ENCODE data around the gene EGLN3. TPM values are rescaled to one million over a fixed set of nuclear protein-coding genes. Genes with fewer than 3 reads are reported as not detected.

Gene EGLN3
- total and polyA plus RNA-seq, 2 donors from 2014 or later = 19.6 to 22.5 TPM

GRCh38 chr14:33936391-33936790 is 14.5 kb downstream of the EGLN3 start:
- intact Hi-C loops (cut with DNase I) = no loop called here

GRCh38 chr14:33934938-33935337 is 15.9 kb downstream of the EGLN3 start:
- intact Hi-C loops (cut with DNase I) = no loop called here
- Histone ChIP-seq H3K4me1 (ENCODE audit: control insufficient read depth in 2 of 3, insufficient read depth in 2 of 3, low read depth in 1 of 3, low read length in 3 of 3) (peaks cover 5 to 10% (median 7%) of the 10 kb centered on the region in 3 donors), H3K27ac (ENCODE audit: low read depth in 2 of 2, low read length in 2 of 2) (no peak overlapping the region), H3K27me3 (ENCODE audit: control insufficient read depth, insufficient read depth, low read length) (no peaks in the 10 kb centered on the region), H3K9ac (ENCODE audit: low read length in 3 of 3) (no peak overlapping the region), H3K36me3 (ENCODE audit: control insufficient read depth in 2 of 3, insufficient read depth in 3 of 3, low read length in 3 of 3) (no peaks in the 10 kb centered on the region), H3K9me3 (ENCODE audit: control insufficient read depth in 2 of 3, insufficient read depth in 1 of 3, low read length in 3 of 3) (no peaks in the 10 kb centered on the region), H3K4me3 (ENCODE audit: low read length in 3 of 3) (no peak overlapping the region)
- DNase-seq = no peak
- no peak for TF ChIP-seq CTCF (IDR thresholded peaks at IDR 0.05; ENCODE audit: borderline replicate concordance, extremely low read depth, insufficient read depth)
- no peak for FAIRE-seq

More at GRCh38 chr14:33936391-33936790, 14.5 kb downstream of the EGLN3 start:
- no peak for DNase-seq
- Histone ChIP-seq H3K9me3 (ENCODE audit: control insufficient read depth in 2 of 3, insufficient read depth in 1 of 3, low read length in 3 of 3) (no peaks in the 10 kb centered on the region), H3K27ac (ENCODE audit: low read depth in 2 of 2, low read length in 2 of 2) (no peak overlapping the region), H3K4me1 (ENCODE audit: control insufficient read depth in 2 of 3, insufficient read depth in 2 of 3, low read depth in 1 of 3, low read length in 3 of 3) (peaks cover 5 to 10% (median 7%) of the 10 kb centered on the region in 3 donors), H3K4me3 (ENCODE audit: low read length in 3 of 3) (no peak overlapping the region), H3K9ac (ENCODE audit: low read length in 3 of 3) (no peak overlapping the region), H3K27me3 (ENCODE audit: control insufficient read depth, insufficient read depth, low read length) (no peaks in the 10 kb centered on the region), H3K36me3 (ENCODE audit: control insufficient read depth in 2 of 3, insufficient read depth in 3 of 3, low read length in 3 of 3) (no peaks in the 10 kb centered on the region)
- TF ChIP-seq CTCF (IDR thresholded peaks at IDR 0.05; ENCODE audit: borderline replicate concordance, extremely low read depth, insufficient read depth) = no peak
- no peak for FAIRE-seq

GRCh38 chr14:33934043-33934750 is 16.7 kb downstream of the EGLN3 start:
- FAIRE-seq = no peak
- no peak for TF ChIP-seq CTCF (IDR thresholded peaks at IDR 0.05; ENCODE audit: borderline replicate concordance, extremely low read depth, insufficient read depth)
- no peak for DNase-seq
- peaks cover 5 to 10% (median 7%) of the 10 kb centered on the region in 3 donors for H3K4me1 ChIP-seq (ENCODE audit: control insufficient read depth in 2 of 3, insufficient read depth in 2 of 3, low read depth in 1 of 3, low read length in 3 of 3)
- H3K36me3 ChIP-seq (ENCODE audit: control insufficient read depth in 2 of 3, insufficient read depth in 3 of 3, low read length in 3 of 3) = no peaks in the 10 kb centered on the region
- no peak overlapping the region for H3K9ac ChIP-seq (ENCODE audit: low read length in 3 of 3)
- no peak overlapping the region for H3K4me3 ChIP-seq (ENCODE audit: low read length in 3 of 3)
- no peaks in the 10 kb centered on the region for H3K9me3 ChIP-seq (ENCODE audit: control insufficient read depth in 2 of 3, insufficient read depth in 1 of 3, low read length in 3 of 3)
- no peaks in the 10 kb centered on the region for H3K27me3 ChIP-seq (ENCODE audit: control insufficient read depth, insufficient read depth, low read length)
- H3K27ac ChIP-seq (ENCODE audit: low read depth in 2 of 2, low read length in 2 of 2) = no peak overlapping the region
- intact Hi-C loops (cut with DNase I) = no loop called here
